GM12878 (cell line): ENCODE results near the gene TMPRSS6. TPM values are rescaled to one million over a fixed set of nuclear protein-coding genes. Genes with fewer than 3 reads are reported as not detected.

Experiments
- ATAC-seq: fragments of 200-7000 bp; cut with Tn5 transposase; 3 replicates; pipeline ENCODE4 v1.9.1; 2020; ENCODE audit warnings: mild to moderate bottlenecking, moderate library complexity
- BruUV-seq: library from RNA; stranded (reverse); fragments of 400-500 nt; replicated peaks from 2 replicates; lab custom pipeline; 2021; lab: Mats Ljungman, UMichigan
- CTCF ChIA-PET: fragments of 300-600 bp; sonication (Branson Sonifier 250); formaldehyde crosslinking; extraction: SDS; loops from one replicate; lab custom pipeline; 2021; ENCODE audit warnings: inconsistent platforms; lab: Yijun Ruan, JAX
- POLR2A ChIA-PET: fragments of 350-600 bp; formaldehyde crosslinking; extraction: SDS; loops from one replicate; lab custom pipeline; 2021; ENCODE audit warnings: inconsistent platforms; lab: Charles Lee
- RAD21 ChIA-PET: fragments of 300-600 bp; sonication (Branson Sonifier 250); formaldehyde crosslinking; loops from one replicate; lab custom pipeline; 2023; ENCODE audit warnings: antibody characterized with exemption; ENCODE audit not compliant: unreplicated experiment; lab: Charles Lee
- SMC1A ChIA-PET: fragments of 300-600 bp; sonication (Branson Sonifier 250); formaldehyde crosslinking; loops from one replicate; lab custom pipeline; 2023; ENCODE audit not compliant: unreplicated experiment, uncharacterized antibody; lab: Charles Lee
- DNase-seq: peaks from one replicate; pipeline ENCODE4 v3.0.0-alpha.2; 2011; ENCODE audit warnings: low read depth, low spot score
- FAIRE-seq: peaks from 3 replicates; lab custom pipeline; 2011; peaks lifted over from hg19 to GRCh38; lab: Jason Lieb, UNC
- H2AFZ ChIP-seq: 2 replicates; pipeline ENCODE4 v1.6.0; 2011; ENCODE audit warnings: low read depth, low read length, control low read depth; ENCODE audit not compliant: control insufficient read depth
- H3K27ac ChIP-seq: 2 replicates; pipeline ENCODE4 v1.5.1; 2011; ENCODE audit warnings: control low read depth; ENCODE audit not compliant: control insufficient read depth, insufficient read depth
- H3K27me3 ChIP-seq, 2 experiments: replicated peaks in 1 of 2; 2 replicates each; pipeline versions ENCODE4 v1.6.0 to v1.6.1; 2011; ENCODE audit warnings: low read length in 1 of 2; ENCODE audit not compliant: control insufficient read depth in 2 of 2, insufficient read depth in 2 of 2
- H3K36me3 ChIP-seq, 2 experiments: 2 replicates each; pipeline ENCODE4 v1.5.1; 2011; ENCODE audit warnings: low read length in 1 of 2; ENCODE audit not compliant: control insufficient read depth in 2 of 2, insufficient read depth in 2 of 2
- H3K4me1 ChIP-seq: 2 replicates; pipeline ENCODE4 v1.6.1; 2011; ENCODE audit warnings: mild to moderate bottlenecking, low read length, moderate library complexity, mixed read lengths; ENCODE audit not compliant: control insufficient read depth, insufficient read depth
- H3K4me2 ChIP-seq: 2 replicates; pipeline ENCODE4 v1.6.0; 2011; ENCODE audit warnings: control low read depth; ENCODE audit not compliant: control insufficient read depth, insufficient read depth
- H3K4me3 ChIP-seq: fragments of 200-600 bp; sonication (generic); 2 replicates; pipeline ENCODE4 v1.5.1; 2016
- H3K79me2 ChIP-seq: 2 replicates; pipeline ENCODE4 v1.6.0; 2011; ENCODE audit warnings: low read length; ENCODE audit not compliant: control insufficient read depth, insufficient read depth
- H3K9ac ChIP-seq: 2 replicates; pipeline ENCODE4 v1.8.0; 2011; ENCODE audit warnings: low read length, control low read depth, mixed read lengths; ENCODE audit not compliant: control insufficient read depth, insufficient read depth
- H3K9me3 ChIP-seq: replicated peaks from 3 replicates; pipeline ENCODE4 v1.5.1; 2011; ENCODE audit warnings: mild to moderate bottlenecking, low read length; ENCODE audit not compliant: control insufficient read depth, insufficient read depth
- H4K20me1 ChIP-seq: 2 replicates; pipeline ENCODE4 v1.6.0; 2011; ENCODE audit not compliant: control insufficient read depth, insufficient read depth
- BCLAF1 ChIP-seq: fragments of 450-650 bp; IDR thresholded peaks from 2 replicates; pipeline ENCODE4 v1.6.1; 2017; ENCODE audit warnings: antibody characterized with exemption, mild to moderate bottlenecking, moderate library complexity
- EED ChIP-seq: sonication (generic); IDR thresholded peaks from 2 replicates; pipeline ENCODE4 v1.6.1; 2016; ENCODE audit warnings: antibody characterized with exemption, low read depth
- ELK1 ChIP-seq: IDR thresholded peaks from 2 replicates; pipeline ENCODE4 v1.6.1; 2012; ENCODE audit warnings: low read depth, low read length, improper control_type of control experiment
- GATAD2B ChIP-seq: fragments of 450-650 bp; conservative IDR thresholded peaks from 2 replicates; pipeline ENCODE4 v1.6.1; 2017; ENCODE audit warnings: low read depth, mild to moderate bottlenecking, moderate library complexity
- MTA2 ChIP-seq: fragments of 450-650 bp; IDR thresholded peaks from 2 replicates; pipeline ENCODE4 v1.6.1; 2016; ENCODE audit warnings: low read depth, mild to moderate bottlenecking, moderate library complexity
- RCOR1 ChIP-seq: conservative IDR thresholded peaks from 2 replicates; pipeline ENCODE4 v1.6.1; 2012; ENCODE audit warnings: low read depth, low read length, improper control_type of control experiment
- SPI1 ChIP-seq: IDR thresholded peaks from 2 replicates; pipeline ENCODE4 v1.6.1; 2011; ENCODE audit warnings: low read depth, mild to moderate bottlenecking, low read length, moderate library complexity, borderline replicate concordance; ENCODE audit not compliant: insufficient read depth
- WGBS: methylation state at CpG from one replicate; pipeline ENCODE4 v1.1.6; 2016; ENCODE audit warnings: low lambda C conversion rate; ENCODE audit not compliant: insufficient replicate concordance, insufficient coverage; ENCODE audit errors: missing lambda C conversion rate; 5-methylcytosine and 5-hydroxymethylcytosine counted together
- in situ Hi-C: fragments of 300-500 bp; cut with MboI; formaldehyde crosslinking; loops from 9 replicates; pipeline ENCODE4 v1.14.3; 2018; ENCODE audit warnings: mixed read lengths
- intact Hi-C: fragments of 100-400 bp; cut with micrococcal nuclease; formaldehyde crosslinking; loops from one replicate; pipeline ENCODE4 v1.14.2; 2022; ENCODE audit not compliant: unreplicated experiment
- polyA plus RNA-seq, 11 experiments: library from polyadenylated mRNA; depleted of rRNA in 4 of 11; unstranded in 6 of 11; stranded (reverse) in 5 of 11; fragments of >200 nt; fragmentation: Nextera tagmentation in 4 of 11; fragmentation: Illumina TruSeq in 1 of 11; extraction: Ambion mirVana in 4 of 11; extraction: Trizol in 1 of 11; gene quantifications; 1 replicate in 1 of 11; 2 replicates in 10 of 11; pipeline versions ENCODE4 v1.2.1 to v1.2.3, GENCODE V29; 2011 to 2016; ENCODE audit warnings: inconsistent platforms in 2 of 11, missing spikeins in 2 of 11, low read depth in 1 of 11
- total RNA-seq, 4 experiments: library from RNA; depleted of rRNA in 3 of 4; stranded (reverse); fragments of >200 nt in 3 of 4; fragmentation: Illumina TruSeq in 1 of 4; extraction: Trizol in 1 of 4; gene quantifications; 2 replicates each; pipeline versions ENCODE4 v1.2.1 to v1.2.3, GENCODE V29; 2013 to 2021
- TF ChIP-seq, protein P1 (sequence below): fragments of 450-650 bp; formaldehyde crosslinking; IDR thresholded peaks from 2 replicates; pipeline ENCODE4 v1.4.0; 2020; ENCODE audit warnings: mild to moderate bottlenecking, moderate library complexity
- TF ChIP-seq, protein P2 (sequence below): IDR thresholded peaks from 2 replicates; pipeline ENCODE4 v1.6.1; 2012; ENCODE audit warnings: low read depth, low read length, improper control_type of control experiment

TMPRSS6 gene
- total and polyA plus RNA-seq, 10 of the 15 experiments (the other 5 are each of a cell fraction or from before 2014, with no cell fraction given), result 0.06 to 0.69 (median 0.19) TPM; not detected in 6

DNA sequence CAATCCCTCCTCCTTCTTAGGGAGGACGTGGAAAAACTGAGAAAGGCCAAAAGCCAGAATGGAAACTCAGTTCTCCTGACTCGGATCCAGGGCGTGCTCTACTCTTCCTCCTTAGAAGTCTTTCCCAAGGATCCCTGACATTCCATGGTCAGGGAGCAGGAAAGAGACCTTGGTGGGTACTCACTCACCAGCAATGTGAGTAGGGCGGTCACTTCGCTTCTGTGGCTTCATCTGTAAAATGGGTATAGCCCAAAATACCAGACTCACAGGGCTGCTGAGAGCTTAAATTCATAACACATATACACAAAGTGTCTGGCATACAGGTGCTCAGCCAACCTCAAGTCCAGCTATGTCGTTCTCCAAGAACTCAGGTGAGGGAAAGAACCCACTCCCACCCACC is 58.6 kb downstream of the TMPRSS6 start:
- in situ Hi-C loops (no loop called here), intact Hi-C loops (no loop called here)
- Histone ChIP-seq H3K4me2 (no peak overlapping the region), H3K27ac (no peak overlapping the region), H3K36me3 (no peaks in the 10 kb centered on the region), H3K9me3 (no peaks in the 10 kb centered on the region), H2AFZ (no peak overlapping the region), H3K4me3 (no peak overlapping the region), H4K20me1 (no peaks in the 10 kb centered on the region), H3K79me2 (no peaks in the 10 kb centered on the region), H3K27me3 (no peaks in the 10 kb centered on the region), H3K4me1 (no peaks in the 10 kb centered on the region), H3K9ac (no peak overlapping the region)
- BruUV-seq, result no TSS peak
- POLR2A ChIA-PET, result no interaction called here
- TF ChIP-seq, protein P1, sequence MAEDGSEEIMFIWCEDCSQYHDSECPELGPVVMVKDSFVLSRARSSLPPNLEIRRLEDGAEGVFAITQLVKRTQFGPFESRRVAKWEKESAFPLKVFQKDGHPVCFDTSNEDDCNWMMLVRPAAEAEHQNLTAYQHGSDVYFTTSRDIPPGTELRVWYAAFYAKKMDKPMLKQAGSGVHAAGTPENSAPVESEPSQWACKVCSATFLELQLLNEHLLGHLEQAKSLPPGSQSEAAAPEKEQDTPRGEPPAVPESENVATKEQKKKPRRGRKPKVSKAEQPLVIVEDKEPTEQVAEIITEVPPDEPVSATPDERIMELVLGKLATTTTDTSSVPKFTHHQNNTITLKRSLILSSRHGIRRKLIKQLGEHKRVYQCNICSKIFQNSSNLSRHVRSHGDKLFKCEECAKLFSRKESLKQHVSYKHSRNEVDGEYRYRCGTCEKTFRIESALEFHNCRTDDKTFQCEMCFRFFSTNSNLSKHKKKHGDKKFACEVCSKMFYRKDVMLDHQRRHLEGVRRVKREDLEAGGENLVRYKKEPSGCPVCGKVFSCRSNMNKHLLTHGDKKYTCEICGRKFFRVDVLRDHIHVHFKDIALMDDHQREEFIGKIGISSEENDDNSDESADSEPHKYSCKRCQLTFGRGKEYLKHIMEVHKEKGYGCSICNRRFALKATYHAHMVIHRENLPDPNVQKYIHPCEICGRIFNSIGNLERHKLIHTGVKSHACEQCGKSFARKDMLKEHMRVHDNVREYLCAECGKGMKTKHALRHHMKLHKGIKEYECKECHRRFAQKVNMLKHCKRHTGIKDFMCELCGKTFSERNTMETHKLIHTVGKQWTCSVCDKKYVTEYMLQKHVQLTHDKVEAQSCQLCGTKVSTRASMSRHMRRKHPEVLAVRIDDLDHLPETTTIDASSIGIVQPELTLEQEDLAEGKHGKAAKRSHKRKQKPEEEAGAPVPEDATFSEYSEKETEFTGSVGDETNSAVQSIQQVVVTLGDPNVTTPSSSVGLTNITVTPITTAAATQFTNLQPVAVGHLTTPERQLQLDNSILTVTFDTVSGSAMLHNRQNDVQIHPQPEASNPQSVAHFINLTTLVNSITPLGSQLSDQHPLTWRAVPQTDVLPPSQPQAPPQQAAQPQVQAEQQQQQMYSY (CRISPR knock-in tag), result no peak
- TF ChIP-seq SPI1 (no peak), ELK1 (no peak), GATAD2B (no peak), BCLAF1 (no peak), RCOR1 (no peak), EED (no peak), MTA2 (no peak)
- TF ChIP-seq, protein P2, sequence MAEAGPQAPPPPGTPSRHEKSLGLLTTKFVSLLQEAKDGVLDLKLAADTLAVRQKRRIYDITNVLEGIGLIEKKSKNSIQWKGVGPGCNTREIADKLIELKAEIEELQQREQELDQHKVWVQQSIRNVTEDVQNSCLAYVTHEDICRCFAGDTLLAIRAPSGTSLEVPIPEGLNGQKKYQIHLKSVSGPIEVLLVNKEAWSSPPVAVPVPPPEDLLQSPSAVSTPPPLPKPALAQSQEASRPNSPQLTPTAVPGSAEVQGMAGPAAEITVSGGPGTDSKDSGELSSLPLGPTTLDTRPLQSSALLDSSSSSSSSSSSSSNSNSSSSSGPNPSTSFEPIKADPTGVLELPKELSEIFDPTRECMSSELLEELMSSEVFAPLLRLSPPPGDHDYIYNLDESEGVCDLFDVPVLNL, result no peak
- ATAC-seq (no peak), FAIRE-seq (no peak), DNase-seq (no peak)
- SMC1A ChIA-PET, result interaction anchor here (0.9 kb wide), 1 partner anchor 9 kb away, joined by 3 read pairs; no protein-coding TSS in a partner anchor
- WGBS, result 66% methylated on average over 6 of the region's 6 CpGs
- RAD21 ChIA-PET, result interaction anchor here (0.6 to 1.3 kb wide), 3 partner anchors 10 to 119 kb away, joined by 3 read pairs; no protein-coding TSS in a partner anchor
- CTCF ChIA-PET, result interaction anchor here (1.5 kb wide), 1 partner anchor 148 kb away, joined by 4 read pairs; no protein-coding TSS in a partner anchor
